NCI-H2171 treated with DMSO at 0.1 percent for 48 hours (cell line): ENCODE data around the gene FZR1.
"Not testable (repeated sequence)": the region's sequence is repeated elsewhere in the genome, so short reads cannot be mapped to it uniquely, and the experiment has no call there.

Experiments used
- DNase-seq: peaks from one replicate; lab custom pipeline; 2025; lab: John Stamatoyannopoulos, UW

The FZR1 gene

GRCh38 chr19:3573858-3574637 is 67.9 kb downstream of the FZR1 start:
- DNase-seq: peak; percentile 77

- no peak for DNase-seq
Measured at GRCh38 chr19:3575260-3575741, 69.2 kb downstream of the FZR1 start.

GRCh38 chr19:3575949-3576673 is 70.0 kb downstream of the FZR1 start:
- no peak for DNase-seq

GRCh38 chr19:3576696-3577443 is 70.8 kb downstream of the FZR1 start:
- DNase-seq: no peak

GRCh38 chr19:3577723-3578344 is 71.7 kb downstream of the FZR1 start:
- no peak for DNase-seq

GRCh38 chr19:3578390-3578789 is 72.3 kb downstream of the FZR1 start:
- DNase-seq: no peak

- no peak for DNase-seq
Measured at GRCh38 chr19:3580156-3580934, 74.2 kb downstream of the FZR1 start.

GRCh38 chr19:3581792-3582191 is 75.7 kb downstream of the FZR1 start:
- not testable (repeated sequence) for DNase-seq

GRCh38 chr19:3584036-3584802 is 78.1 kb downstream of the FZR1 start:
- DNase-seq: not testable (repeated sequence)

GRCh38 chr19:3585301-3586126 is 79.4 kb downstream of the FZR1 start, which contains the start of gene GIPC3:
TSS of gene GIPC3 (plus strand) at chr19:3585478. CDS start at chr19:3585598, 120 bp downstream.
- DNase-seq: no peak

- no peak for DNase-seq
Measured at GRCh38 chr19:3586127-3586626, 80.1 kb downstream of the FZR1 start.

GRCh38 chr19:3586707-3587346 is 80.7 kb downstream of the FZR1 start:
- no peak for DNase-seq
